Osteoblast (primary cell): ENCODE data around the gene CEBPE. TPM values are rescaled to one million over a fixed set of nuclear protein-coding genes. Genes with fewer than 3 reads are reported as not detected.

ENCODE experiments used
- DNase-seq: peaks from one replicate; pipeline ENCODE4 v3.0.0; 2011; ENCODE audit warnings: low spot score, mixed read lengths; ENCODE audit not compliant: insufficient read length; ENCODE audit errors: missing footprints
- H2AFZ ChIP-seq: 2 replicates; pipeline ENCODE4 v1.6.0; 2011; ENCODE audit warnings: mild to moderate bottlenecking, low read length
- H3K27ac ChIP-seq: 2 replicates; pipeline ENCODE4 v1.5.1; 2011; ENCODE audit warnings: mild to moderate bottlenecking, low read depth, low read length, moderate library complexity
- H3K27me3 ChIP-seq: 2 replicates; pipeline ENCODE4 v1.6.0; 2012; ENCODE audit warnings: mild to moderate bottlenecking, control low read depth, inconsistent platforms, low read length, moderate library complexity; ENCODE audit not compliant: insufficient read depth
- H3K36me3 ChIP-seq: 2 replicates; pipeline ENCODE4 v1.5.1; 2011; ENCODE audit warnings: mild to moderate bottlenecking, low read length, control low read depth, moderate library complexity; ENCODE audit not compliant: insufficient read depth
- H3K4me1 ChIP-seq: 2 replicates; pipeline ENCODE4 v1.5.1; 2011; ENCODE audit warnings: mild to moderate bottlenecking, low read length, control low read depth, moderate library complexity; ENCODE audit not compliant: insufficient read depth
- H3K4me2 ChIP-seq: 2 replicates; pipeline ENCODE4 v1.6.0; 2011; ENCODE audit warnings: mild to moderate bottlenecking, low read length; ENCODE audit not compliant: insufficient read depth
- H3K4me3 ChIP-seq: fragments of 200-600 bp; sonication (generic); 3 replicates; pipeline ENCODE4 v1.5.1; 2012; ENCODE audit warnings: mild to moderate bottlenecking, low read length, inconsistent platforms; ENCODE audit not compliant: insufficient read depth
- H3K79me2 ChIP-seq: 2 replicates; pipeline ENCODE4 v1.6.0; 2012; ENCODE audit warnings: mild to moderate bottlenecking, low read length, control low read depth, inconsistent platforms; ENCODE audit not compliant: insufficient read depth
- H3K9me3 ChIP-seq: 2 replicates; pipeline ENCODE4 v1.5.1; 2011; ENCODE audit warnings: low read depth, low read length, control low read depth
- H4K20me1 ChIP-seq: 2 replicates; pipeline ENCODE4 v1.6.0; 2012; ENCODE audit warnings: mild to moderate bottlenecking, low read length, control low read depth; ENCODE audit not compliant: insufficient read depth
- total RNA-seq: library from RNA; depleted of rRNA; stranded (reverse); fragments of >200 nt; gene quantifications from 2 replicates; pipeline ENCODE4 v1.2.3, GENCODE V29; 2012
- TF ChIP-seq, protein P1 (sequence below): IDR thresholded peaks from 2 replicates; pipeline ENCODE4 v1.5.1; 2011; ENCODE audit warnings: mild to moderate bottlenecking, low read depth, low read length, moderate library complexity; ENCODE audit errors: extremely low read depth

CEBPE gene
- total RNA-seq, 1 donor: not detected

- Histone ChIP-seq H3K27ac (peak overlapping the region; percentile 89), H3K4me3 (peak overlapping the region; percentile 80), H3K36me3 (peaks cover 53% of the 10 kb centered on the region), H2AFZ (peak overlapping the region; percentile 86), H3K9me3 (no peaks in the 10 kb centered on the region), H4K20me1 (peaks cover 45% of the 10 kb centered on the region), H3K4me1 (peaks cover 26% of the 10 kb centered on the region), H3K4me2 (peak overlapping the region; percentile 87), H3K27me3 (no peaks in the 10 kb centered on the region), H3K79me2 (peaks cover 82% of the 10 kb centered on the region)
- TF ChIP-seq, protein P1, sequence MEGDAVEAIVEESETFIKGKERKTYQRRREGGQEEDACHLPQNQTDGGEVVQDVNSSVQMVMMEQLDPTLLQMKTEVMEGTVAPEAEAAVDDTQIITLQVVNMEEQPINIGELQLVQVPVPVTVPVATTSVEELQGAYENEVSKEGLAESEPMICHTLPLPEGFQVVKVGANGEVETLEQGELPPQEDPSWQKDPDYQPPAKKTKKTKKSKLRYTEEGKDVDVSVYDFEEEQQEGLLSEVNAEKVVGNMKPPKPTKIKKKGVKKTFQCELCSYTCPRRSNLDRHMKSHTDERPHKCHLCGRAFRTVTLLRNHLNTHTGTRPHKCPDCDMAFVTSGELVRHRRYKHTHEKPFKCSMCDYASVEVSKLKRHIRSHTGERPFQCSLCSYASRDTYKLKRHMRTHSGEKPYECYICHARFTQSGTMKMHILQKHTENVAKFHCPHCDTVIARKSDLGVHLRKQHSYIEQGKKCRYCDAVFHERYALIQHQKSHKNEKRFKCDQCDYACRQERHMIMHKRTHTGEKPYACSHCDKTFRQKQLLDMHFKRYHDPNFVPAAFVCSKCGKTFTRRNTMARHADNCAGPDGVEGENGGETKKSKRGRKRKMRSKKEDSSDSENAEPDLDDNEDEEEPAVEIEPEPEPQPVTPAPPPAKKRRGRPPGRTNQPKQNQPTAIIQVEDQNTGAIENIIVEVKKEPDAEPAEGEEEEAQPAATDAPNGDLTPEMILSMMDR: peak; percentile 19
- DNase-seq: no peak
Observed at GRCh38 chr14:23093991-23094665, 24.9 kb downstream of the CEBPE start.

GRCh38 chr14:23093526-23093925 lies 25.5 kb downstream of the CEBPE start:
- TF ChIP-seq, protein P1: no peak
- Histone ChIP-seq H4K20me1 (peaks cover 39% of the 10 kb centered on the region), H3K4me2 (peak overlapping the region; percentile 87), H3K9me3 (no peaks in the 10 kb centered on the region), H3K27ac (peak overlapping the region; percentile 89), H2AFZ (no peak overlapping the region), H3K36me3 (peaks cover 54% of the 10 kb centered on the region), H3K27me3 (no peaks in the 10 kb centered on the region), H3K4me3 (peak overlapping the region; percentile 80), H3K4me1 (peaks cover 26% of the 10 kb centered on the region), H3K79me2 (peaks cover 81% of the 10 kb centered on the region)
- no peak for DNase-seq

DNA sequence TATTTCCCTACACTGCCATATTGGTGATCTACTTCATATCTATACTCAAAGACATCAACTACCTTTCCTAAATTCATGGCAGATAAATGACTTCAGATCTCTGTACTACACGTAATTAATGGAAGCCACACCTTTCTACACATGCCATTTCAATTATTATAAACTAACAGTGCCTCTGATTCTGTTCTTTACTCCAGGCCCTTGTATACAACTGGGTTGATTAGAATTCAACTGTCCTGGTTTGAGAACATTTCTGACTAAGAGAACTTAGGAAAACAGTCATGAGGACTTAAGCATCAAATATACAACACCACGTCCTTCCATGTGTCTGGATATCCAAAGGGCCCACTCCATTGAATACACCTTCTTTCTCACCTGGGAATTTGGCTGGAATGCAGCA lies 26.0 kb downstream of the CEBPE start:
- Histone ChIP-seq H3K79me2 (peaks cover 80% of the 10 kb centered on the region), H3K27ac (no peak overlapping the region), H4K20me1 (peaks cover 35% of the 10 kb centered on the region), H3K4me1 (peaks cover 26% of the 10 kb centered on the region), H3K27me3 (no peaks in the 10 kb centered on the region), H3K36me3 (peaks cover 54% of the 10 kb centered on the region), H3K4me2 (peak overlapping the region; percentile 87), H3K4me3 (peak overlapping the region; percentile 80), H2AFZ (no peak overlapping the region), H3K9me3 (no peaks in the 10 kb centered on the region)
- TF ChIP-seq, protein P1: no peak
- DNase-seq: no peak

- no peak overlapping the region for H3K27ac ChIP-seq
- H3K4me1 ChIP-seq: peaks cover 16% of the 10 kb centered on the region
- H3K9me3 ChIP-seq: no peaks in the 10 kb centered on the region
- no peak overlapping the region for H3K4me2 ChIP-seq
- DNase-seq: no peak
- H4K20me1 ChIP-seq: peaks cover 20% of the 10 kb centered on the region
- H3K4me3 ChIP-seq: no peak overlapping the region
- peaks cover 79% of the 10 kb centered on the region for H3K79me2 ChIP-seq
- TF ChIP-seq, protein P1: no peak
- H3K36me3 ChIP-seq: peaks cover 56% of the 10 kb centered on the region
- H2AFZ ChIP-seq: no peak overlapping the region
- no peaks in the 10 kb centered on the region for H3K27me3 ChIP-seq
Observed at GRCh38 chr14:23091294-23092225, 27.5 kb downstream of the CEBPE start.
